Neural cell (in vitro differentiated cells): ENCODE results near the gene GLT6D1. TPM values are rescaled to one million over a fixed set of nuclear protein-coding genes. Genes with fewer than 3 reads are reported as not detected.

Experiments
- H2AFZ ChIP-seq: fragments of 200-600, 300-800 bp; sonication (generic), shearing (Covaris generic); 2 replicates; pipeline ENCODE4 v1.6.0; 2014; ENCODE audit warnings: low read depth, mild to moderate bottlenecking, antibody characterized with exemption, low read length, moderate library complexity
- H3F3A ChIP-seq: fragments of 200-600 bp; shearing (Covaris generic); 2 replicates; pipeline ENCODE4 v1.6.1; 2016; ENCODE audit warnings: mild to moderate bottlenecking, moderate library complexity, mixed read lengths, antibody characterized with exemption, low read length; ENCODE audit not compliant: insufficient read depth, poor library complexity, severe bottlenecking
- H3K27ac ChIP-seq: fragments of 200-600, 300-800 bp; sonication (generic), shearing (Covaris generic); 2 replicates; pipeline ENCODE4 v1.5.1; 2014; ENCODE audit warnings: mild to moderate bottlenecking, low read length, moderate library complexity
- H3K27me3 ChIP-seq: fragments of 300-800, 200-600 bp; sonication (generic), shearing (Covaris generic); 2 replicates; pipeline ENCODE4 v1.6.0; 2014; ENCODE audit warnings: mild to moderate bottlenecking, low read depth, low read length, moderate library complexity; ENCODE audit not compliant: insufficient read depth
- H3K36me3 ChIP-seq: fragments of 300-800, 200-600 bp; sonication (generic), shearing (Covaris generic); 2 replicates; pipeline ENCODE4 v1.5.1; 2014; ENCODE audit warnings: mild to moderate bottlenecking, antibody characterized with exemption, low read length, moderate library complexity; ENCODE audit not compliant: insufficient read depth
- H3K4me2 ChIP-seq: fragments of 300-800, 200-600 bp; sonication (generic), shearing (Covaris generic); 2 replicates; pipeline ENCODE4 v1.6.0; 2014; ENCODE audit warnings: mild to moderate bottlenecking, low read length
- H3K4me3 ChIP-seq: fragments of 300-800, 200-600 bp; sonication (generic), shearing (Covaris generic); 2 replicates; pipeline ENCODE4 v1.5.1; 2014; ENCODE audit warnings: mild to moderate bottlenecking, low read length, moderate library complexity
- H3K79me2 ChIP-seq: fragments of 200-600 bp; shearing (Covaris generic); replicated peaks from 2 replicates; pipeline ENCODE4 v1.6.0; 2014; ENCODE audit warnings: mild to moderate bottlenecking, low read length, moderate library complexity; ENCODE audit not compliant: insufficient read depth
- H3K9ac ChIP-seq: fragments of 300-800, 200-600 bp; sonication (generic), shearing (Covaris generic); 2 replicates; pipeline ENCODE4 v1.6.1; 2016; ENCODE audit warnings: mild to moderate bottlenecking, low read length, mixed read lengths
- H3K9me2 ChIP-seq: fragments of 200-600 bp; shearing (Covaris generic); 2 replicates; pipeline ENCODE4 v1.6.1; 2016; ENCODE audit warnings: mild to moderate bottlenecking, low read length, mixed read lengths; ENCODE audit not compliant: insufficient read depth
- H3K9me3 ChIP-seq: fragments of 200-600, 300-800 bp; sonication (generic), shearing (Covaris generic); 2 replicates; pipeline ENCODE4 v1.6.1; 2016; ENCODE audit warnings: mild to moderate bottlenecking, mixed run types, low read length, moderate library complexity, mixed read lengths
- H4K20me1 ChIP-seq: fragments of 200-600 bp; shearing (Covaris generic); 2 replicates; pipeline ENCODE4 v1.6.1; 2016; ENCODE audit warnings: mild to moderate bottlenecking, mixed run types; ENCODE audit not compliant: insufficient read depth
- EP300 ChIP-seq: fragments of 450-650 bp; conservative IDR thresholded peaks from 2 replicates; pipeline ENCODE4 v1.6.1; 2014; ENCODE audit warnings: antibody characterized with exemption, mild to moderate bottlenecking, moderate library complexity; ENCODE audit not compliant: poor library complexity, severe bottlenecking
- EZH2 ChIP-seq: fragments of 200-600, 300-800 bp; shearing (Covaris generic), sonication (generic); IDR thresholded peaks from 2 replicates; pipeline ENCODE4 v1.6.1; 2014; ENCODE audit warnings: antibody characterized with exemption, low read length, borderline replicate concordance, mild to moderate bottlenecking; ENCODE audit not compliant: insufficient read depth, poor library complexity, severe bottlenecking
- MXI1 ChIP-seq: fragments of 450-650 bp; conservative IDR thresholded peaks from 2 replicates; pipeline ENCODE4 v1.6.1; 2014; ENCODE audit warnings: antibody characterized with exemption, mild to moderate bottlenecking; ENCODE audit not compliant: poor library complexity, severe bottlenecking
- POLR2AphosphoS5 ChIP-seq: IDR thresholded peaks from 2 replicates; pipeline ENCODE4 v1.6.1; 2012
- RAD21 ChIP-seq: fragments of 450-650 bp; conservative IDR thresholded peaks from 2 replicates; pipeline ENCODE4 v1.6.1; 2014; ENCODE audit warnings: antibody characterized with exemption, mild to moderate bottlenecking, moderate library complexity
- SMC3 ChIP-seq: fragments of 450-650 bp; conservative IDR thresholded peaks from 2 replicates; pipeline ENCODE4 v1.6.1; 2014; ENCODE audit warnings: antibody characterized with exemption, mild to moderate bottlenecking, moderate library complexity; ENCODE audit not compliant: poor library complexity
- TAF1 ChIP-seq: IDR thresholded peaks from 2 replicates; pipeline ENCODE4 v1.6.1; 2012; ENCODE audit warnings: low read depth
- polyA plus RNA-seq: library from polyadenylated mRNA; depleted of rRNA; stranded (reverse); fragments of >200 nt; gene quantifications from 2 replicates; pipeline ENCODE4 v1.2.3, GENCODE V29; 2014
- TF ChIP-seq, protein P1 (sequence below): IDR thresholded peaks from 2 replicates; pipeline ENCODE4 v1.6.1; 2012; ENCODE audit warnings: borderline replicate concordance
- TF ChIP-seq, protein P2 (sequence below): fragments of 450-650 bp; IDR thresholded peaks from 2 replicates; pipeline ENCODE4 v1.5.1; 2014; ENCODE audit warnings: antibody characterized with exemption, mild to moderate bottlenecking, moderate library complexity; ENCODE audit not compliant: poor library complexity, severe bottlenecking

GLT6D1 gene
- polyA plus RNA-seq, 1 donor from 2014 or later, result not detected

DNA sequence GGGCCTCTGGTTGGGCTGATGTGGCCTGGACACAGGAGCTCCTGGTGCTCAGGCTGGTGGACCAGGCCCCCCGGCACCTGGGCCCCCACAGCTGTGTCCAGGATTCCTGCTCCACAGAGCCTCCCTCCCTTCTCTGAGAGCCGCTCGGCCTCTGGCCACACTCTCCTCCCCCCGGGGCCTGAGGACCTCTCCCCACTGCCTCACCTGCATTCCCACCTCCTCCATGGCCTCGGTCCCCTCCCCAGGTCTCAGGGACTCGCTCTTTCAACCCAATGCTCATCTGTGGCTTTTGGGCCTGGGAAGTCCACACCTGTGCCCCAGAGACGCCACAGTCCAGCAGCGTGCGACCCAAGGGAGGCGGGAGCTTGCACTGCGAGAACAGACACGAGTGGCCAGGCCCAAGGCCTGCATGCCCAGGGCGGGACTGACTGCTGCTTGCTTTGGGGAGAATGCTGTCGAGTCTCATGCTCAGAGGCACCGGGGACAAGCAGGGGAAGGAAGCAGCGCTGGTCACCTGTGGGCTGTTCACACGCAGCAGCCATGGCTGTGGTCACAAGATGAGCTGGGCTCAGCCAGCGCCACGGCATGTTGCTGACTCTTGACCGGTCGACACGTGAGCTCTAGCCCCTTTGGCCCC is 63.2 kb downstream of the GLT6D1 start:
- Histone ChIP-seq H2AFZ (no peak overlapping the region), H3K4me3 (no peak overlapping the region), H3K79me2 (no peaks in the 10 kb centered on the region), H3K9ac (no peak overlapping the region), H3K4me2 (no peak overlapping the region), H3K27ac (no peak overlapping the region), H4K20me1 (no peaks in the 10 kb centered on the region), H3K36me3 (no peaks in the 10 kb centered on the region), H3K9me3 (no peaks in the 10 kb centered on the region), H3F3A (no peaks in the 10 kb centered on the region), H3K27me3 (peaks cover 5% of the 10 kb centered on the region), H3K9me2 (no peaks in the 10 kb centered on the region)
- TF ChIP-seq TAF1, result no peak
- TF ChIP-seq, protein P1, sequence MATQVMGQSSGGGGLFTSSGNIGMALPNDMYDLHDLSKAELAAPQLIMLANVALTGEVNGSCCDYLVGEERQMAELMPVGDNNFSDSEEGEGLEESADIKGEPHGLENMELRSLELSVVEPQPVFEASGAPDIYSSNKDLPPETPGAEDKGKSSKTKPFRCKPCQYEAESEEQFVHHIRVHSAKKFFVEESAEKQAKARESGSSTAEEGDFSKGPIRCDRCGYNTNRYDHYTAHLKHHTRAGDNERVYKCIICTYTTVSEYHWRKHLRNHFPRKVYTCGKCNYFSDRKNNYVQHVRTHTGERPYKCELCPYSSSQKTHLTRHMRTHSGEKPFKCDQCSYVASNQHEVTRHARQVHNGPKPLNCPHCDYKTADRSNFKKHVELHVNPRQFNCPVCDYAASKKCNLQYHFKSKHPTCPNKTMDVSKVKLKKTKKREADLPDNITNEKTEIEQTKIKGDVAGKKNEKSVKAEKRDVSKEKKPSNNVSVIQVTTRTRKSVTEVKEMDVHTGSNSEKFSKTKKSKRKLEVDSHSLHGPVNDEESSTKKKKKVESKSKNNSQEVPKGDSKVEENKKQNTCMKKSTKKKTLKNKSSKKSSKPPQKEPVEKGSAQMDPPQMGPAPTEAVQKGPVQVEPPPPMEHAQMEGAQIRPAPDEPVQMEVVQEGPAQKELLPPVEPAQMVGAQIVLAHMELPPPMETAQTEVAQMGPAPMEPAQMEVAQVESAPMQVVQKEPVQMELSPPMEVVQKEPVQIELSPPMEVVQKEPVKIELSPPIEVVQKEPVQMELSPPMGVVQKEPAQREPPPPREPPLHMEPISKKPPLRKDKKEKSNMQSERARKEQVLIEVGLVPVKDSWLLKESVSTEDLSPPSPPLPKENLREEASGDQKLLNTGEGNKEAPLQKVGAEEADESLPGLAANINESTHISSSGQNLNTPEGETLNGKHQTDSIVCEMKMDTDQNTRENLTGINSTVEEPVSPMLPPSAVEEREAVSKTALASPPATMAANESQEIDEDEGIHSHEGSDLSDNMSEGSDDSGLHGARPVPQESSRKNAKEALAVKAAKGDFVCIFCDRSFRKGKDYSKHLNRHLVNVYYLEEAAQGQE, result no peak
- TF ChIP-seq, protein P2, sequence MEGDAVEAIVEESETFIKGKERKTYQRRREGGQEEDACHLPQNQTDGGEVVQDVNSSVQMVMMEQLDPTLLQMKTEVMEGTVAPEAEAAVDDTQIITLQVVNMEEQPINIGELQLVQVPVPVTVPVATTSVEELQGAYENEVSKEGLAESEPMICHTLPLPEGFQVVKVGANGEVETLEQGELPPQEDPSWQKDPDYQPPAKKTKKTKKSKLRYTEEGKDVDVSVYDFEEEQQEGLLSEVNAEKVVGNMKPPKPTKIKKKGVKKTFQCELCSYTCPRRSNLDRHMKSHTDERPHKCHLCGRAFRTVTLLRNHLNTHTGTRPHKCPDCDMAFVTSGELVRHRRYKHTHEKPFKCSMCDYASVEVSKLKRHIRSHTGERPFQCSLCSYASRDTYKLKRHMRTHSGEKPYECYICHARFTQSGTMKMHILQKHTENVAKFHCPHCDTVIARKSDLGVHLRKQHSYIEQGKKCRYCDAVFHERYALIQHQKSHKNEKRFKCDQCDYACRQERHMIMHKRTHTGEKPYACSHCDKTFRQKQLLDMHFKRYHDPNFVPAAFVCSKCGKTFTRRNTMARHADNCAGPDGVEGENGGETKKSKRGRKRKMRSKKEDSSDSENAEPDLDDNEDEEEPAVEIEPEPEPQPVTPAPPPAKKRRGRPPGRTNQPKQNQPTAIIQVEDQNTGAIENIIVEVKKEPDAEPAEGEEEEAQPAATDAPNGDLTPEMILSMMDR, result no peak
- no peak for TF ChIP-seq MXI1
- no peak for TF ChIP-seq POLR2AphosphoS5
- no peak for TF ChIP-seq EZH2
- no peak for TF ChIP-seq EP300
- no peak for TF ChIP-seq RAD21

DNA sequence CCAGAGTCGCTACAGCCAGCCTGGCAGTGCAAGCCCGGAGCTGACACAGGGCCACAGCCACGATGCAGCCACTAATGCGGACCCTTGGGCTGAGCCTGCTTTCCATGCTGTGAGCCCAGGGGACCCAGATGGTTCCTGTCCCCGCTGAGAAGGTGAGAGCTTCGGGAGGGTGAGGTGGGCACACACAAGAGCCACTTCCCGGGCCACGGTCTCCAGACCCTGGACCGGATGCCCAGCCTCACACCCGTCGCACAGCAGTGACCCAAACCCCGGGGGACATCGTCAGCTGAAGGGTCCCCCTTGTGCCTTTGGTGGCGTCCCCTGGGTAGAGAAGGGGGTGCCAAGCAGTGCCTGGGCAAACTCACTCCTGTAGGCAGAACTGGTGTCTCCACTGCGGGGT is 64.4 kb downstream of the GLT6D1 start:
- Histone ChIP-seq H3K27me3 (peaks cover 5% of the 10 kb centered on the region), H4K20me1 (no peaks in the 10 kb centered on the region), H3K4me3 (no peak overlapping the region), H3K79me2 (no peaks in the 10 kb centered on the region), H2AFZ (no peak overlapping the region), H3K9me3 (no peaks in the 10 kb centered on the region), H3F3A (no peaks in the 10 kb centered on the region), H3K4me2 (no peak overlapping the region), H3K9ac (no peak overlapping the region), H3K36me3 (no peaks in the 10 kb centered on the region), H3K27ac (no peak overlapping the region), H3K9me2 (no peaks in the 10 kb centered on the region)
- TF ChIP-seq RAD21 (no peak), EZH2 (no peak), SMC3 (no peak), MXI1 (no peak), POLR2AphosphoS5 (no peak), EP300 (no peak), TAF1 (no peak)
- TF ChIP-seq, protein P1, result no peak
- TF ChIP-seq, protein P2, result no peak
